ENCODE results near the gene CST9.

- no peak for TF ChIP-seq CTCF (IDR thresholded peaks at IDR 0.05; ENCODE audit: low read length)
- TF ChIP-seq EZH2 (IDR thresholded peaks at IDR 0.05; ENCODE audit: borderline replicate concordance, low read length), result no peak
These were observed 30.6 kb upstream of the CST9 start for GRCh38 chr20:23636182-23636907.

Data from OCI-LY1 (cell line).